ES-I3 (cell line): Measurements from ENCODE around the gene RNF168.
"Not testable (repeated sequence)": the region's sequence is repeated elsewhere in the genome, so short reads cannot be mapped to it uniquely, and the experiment has no call there.

ENCODE experiments used
- H3K36me3 ChIP-seq: 2 replicates; pipeline ENCODE4 v1.6.1; 2013; ENCODE audit warnings: mild to moderate bottlenecking, low read length, control low read depth, moderate library complexity; ENCODE audit not compliant: insufficient read depth
- H3K4me1 ChIP-seq: 2 replicates; pipeline ENCODE4 v1.6.1; 2013; ENCODE audit warnings: mild to moderate bottlenecking, control low read depth, low read length; ENCODE audit not compliant: insufficient read depth
- H3K9ac ChIP-seq: 2 replicates; pipeline ENCODE4 v1.6.1; 2013; ENCODE audit warnings: low read depth, mild to moderate bottlenecking, low read length, moderate library complexity
- H3K9me3 ChIP-seq: 2 replicates; pipeline ENCODE4 v1.6.1; 2013; ENCODE audit warnings: mild to moderate bottlenecking, low read length, moderate library complexity; ENCODE audit not compliant: control insufficient read depth, insufficient read depth

RNF168 gene, protein sequence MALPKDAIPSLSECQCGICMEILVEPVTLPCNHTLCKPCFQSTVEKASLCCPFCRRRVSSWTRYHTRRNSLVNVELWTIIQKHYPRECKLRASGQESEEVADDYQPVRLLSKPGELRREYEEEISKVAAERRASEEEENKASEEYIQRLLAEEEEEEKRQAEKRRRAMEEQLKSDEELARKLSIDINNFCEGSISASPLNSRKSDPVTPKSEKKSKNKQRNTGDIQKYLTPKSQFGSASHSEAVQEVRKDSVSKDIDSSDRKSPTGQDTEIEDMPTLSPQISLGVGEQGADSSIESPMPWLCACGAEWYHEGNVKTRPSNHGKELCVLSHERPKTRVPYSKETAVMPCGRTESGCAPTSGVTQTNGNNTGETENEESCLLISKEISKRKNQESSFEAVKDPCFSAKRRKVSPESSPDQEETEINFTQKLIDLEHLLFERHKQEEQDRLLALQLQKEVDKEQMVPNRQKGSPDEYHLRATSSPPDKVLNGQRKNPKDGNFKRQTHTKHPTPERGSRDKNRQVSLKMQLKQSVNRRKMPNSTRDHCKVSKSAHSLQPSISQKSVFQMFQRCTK

DNA sequence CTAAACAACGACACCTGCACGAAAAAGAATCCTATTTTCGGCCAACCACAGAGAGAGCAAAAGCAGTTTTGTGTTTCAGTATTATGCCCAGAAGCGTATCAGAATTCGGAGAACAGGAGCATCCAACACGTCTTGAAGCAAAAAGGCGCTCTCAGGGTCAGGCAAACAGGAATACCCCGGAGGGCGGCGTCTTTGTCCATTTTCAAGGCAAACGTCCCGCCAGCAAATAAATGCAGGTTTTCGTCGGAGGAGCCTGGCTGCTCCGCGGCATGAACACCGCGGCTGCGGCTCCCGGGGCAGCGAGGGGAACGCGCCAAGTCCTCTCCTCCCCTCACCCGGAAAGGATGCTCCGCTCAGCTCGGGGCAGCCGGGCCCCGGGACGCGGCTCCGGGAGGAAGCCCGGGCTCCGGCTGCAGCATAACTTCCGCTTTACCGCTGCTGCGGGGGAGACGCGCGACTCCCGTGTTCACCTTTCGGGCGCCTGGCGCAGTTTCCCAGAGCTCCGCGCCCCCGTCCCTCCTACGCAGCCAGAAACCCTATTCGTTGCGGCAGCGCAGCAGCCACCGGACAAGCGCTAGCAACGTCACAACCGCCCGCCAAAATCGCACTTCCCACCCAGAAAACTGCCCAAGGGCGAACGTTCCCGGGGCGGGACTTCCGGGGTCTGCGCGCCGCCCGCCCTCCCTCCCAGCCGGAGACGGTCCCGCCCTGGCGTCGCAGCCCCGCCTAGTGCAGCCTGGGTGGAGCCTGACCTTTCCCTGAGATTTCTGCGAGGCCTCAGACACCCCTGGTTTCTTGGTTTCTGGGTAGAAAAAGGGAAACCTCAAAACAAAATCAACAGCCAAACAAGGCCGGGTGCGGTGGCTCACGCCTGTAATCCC lies at the start of gene RNF168:
TSS of gene RNF168 (minus strand) at position 573 of the 881 bp plus-strand sequence. CDS start 595 bp downstream, outside the sequence.
- H3K9ac ChIP-seq: peak within 1 kb of the TSS; percentile 95
- no peaks in the 10 kb centered on the region; the same call in 1 of the 2 replicates for H3K36me3 ChIP-seq
- peaks cover 11% of the 10 kb centered on the region; the same call in 1 of the 2 replicates for H3K9me3 ChIP-seq
- peaks cover 12% of the 10 kb centered on the region; the same call in 1 of the 2 replicates for H3K4me1 ChIP-seq

DNA sequence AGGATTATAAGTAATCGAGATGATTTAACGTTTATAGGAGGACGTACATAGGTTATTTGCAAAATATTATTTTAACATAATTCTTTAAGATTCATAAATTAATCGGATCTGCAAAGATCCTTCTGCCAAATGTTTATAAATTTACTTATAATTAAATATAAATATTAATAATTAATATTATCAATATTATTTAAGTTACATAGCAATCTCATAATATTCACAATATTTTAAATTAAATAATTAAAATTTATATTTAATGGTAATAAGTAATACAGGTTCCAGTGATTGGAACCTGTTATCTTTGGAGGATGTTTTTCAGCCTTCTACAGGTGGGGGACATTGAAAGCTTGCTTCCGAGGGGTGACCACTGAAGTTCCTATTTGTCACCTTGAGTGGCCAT lies 48.7 kb upstream of the RNF168 start:
- Histone ChIP-seq H3K9ac (no peak overlapping the region), H3K4me1 (no peaks in the 10 kb centered on the region), H3K9me3 (0 out of 2 replicates have a peak, but pooled peaks cover 5% of the 10 kb centered on the region), H3K36me3 (no peaks in the 10 kb centered on the region; the same call in 1 of the 2 replicates)

DNA sequence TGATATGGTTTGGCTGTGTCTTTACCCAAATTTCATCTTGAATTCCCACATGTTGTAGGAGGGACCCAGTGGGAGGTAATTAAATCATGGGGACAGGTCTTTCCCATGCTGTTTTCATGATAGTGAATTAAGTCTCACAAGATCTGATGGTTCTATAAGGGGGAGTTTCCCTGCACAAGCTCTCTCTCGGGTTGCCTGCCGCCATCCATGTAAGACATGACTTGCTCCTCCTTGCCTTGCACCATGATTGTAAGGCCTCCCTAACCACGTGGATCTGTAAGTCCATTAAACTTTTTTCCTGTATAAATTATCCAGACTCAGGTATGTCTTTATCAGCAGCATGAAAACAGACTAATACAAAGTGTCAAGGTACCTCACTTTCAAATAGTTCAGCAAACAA lies 46.6 kb upstream of the RNF168 start:
- H3K9ac ChIP-seq, H3K36me3 ChIP-seq, H3K4me1 ChIP-seq, H3K9me3 ChIP-seq: not testable (repeated sequence)

DNA sequence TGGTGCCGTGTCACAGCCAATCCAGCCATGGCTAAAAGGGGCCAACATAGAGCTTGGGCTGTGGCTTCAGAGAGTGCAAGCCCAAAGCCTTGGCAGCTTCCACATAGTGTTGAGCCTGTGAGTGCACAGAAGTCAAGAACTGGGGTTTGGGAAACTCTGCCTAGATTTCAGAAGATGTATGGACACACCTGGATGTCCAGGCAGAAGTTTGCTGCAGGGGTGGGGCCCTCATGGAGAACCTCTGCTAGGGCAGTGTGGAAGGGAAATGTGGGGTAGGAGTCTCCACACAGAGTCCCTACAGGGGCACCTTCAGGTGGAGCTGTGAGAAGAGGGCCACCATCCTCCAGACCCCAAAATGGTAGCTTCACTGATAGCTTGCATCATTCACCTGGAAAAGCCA lies 45.7 kb upstream of the RNF168 start:
- not testable (repeated sequence) for H3K9me3 ChIP-seq, H3K9ac ChIP-seq, H3K4me1 ChIP-seq, H3K36me3 ChIP-seq

DNA sequence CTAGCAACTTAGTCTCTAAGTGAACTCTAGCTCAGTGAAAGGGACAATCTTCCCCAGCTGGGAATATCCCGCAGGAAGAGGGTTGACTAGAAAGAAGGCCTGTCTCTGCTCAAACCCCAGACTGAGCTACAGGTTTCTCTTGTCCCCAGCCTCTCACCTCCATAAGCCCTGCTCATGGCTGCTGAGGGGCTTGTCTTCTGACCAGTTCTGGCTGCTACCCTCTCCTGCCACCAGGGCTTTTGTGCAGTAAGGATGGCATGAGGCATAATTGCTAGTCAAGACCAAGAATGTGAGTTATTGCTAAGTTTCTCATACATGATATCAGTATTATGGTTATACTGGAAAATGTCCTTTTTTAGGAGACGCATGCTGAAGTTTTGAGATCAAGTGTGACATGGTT lies 43.5 kb upstream of the RNF168 start:
- Histone ChIP-seq H3K9ac (no peak overlapping the region), H3K36me3 (no peaks in the 10 kb centered on the region; the same call in 1 of the 2 replicates), H3K4me1 (no peaks in the 10 kb centered on the region), H3K9me3 (0 out of 2 replicates have a peak, but pooled peaks cover 5% of the 10 kb centered on the region)

DNA sequence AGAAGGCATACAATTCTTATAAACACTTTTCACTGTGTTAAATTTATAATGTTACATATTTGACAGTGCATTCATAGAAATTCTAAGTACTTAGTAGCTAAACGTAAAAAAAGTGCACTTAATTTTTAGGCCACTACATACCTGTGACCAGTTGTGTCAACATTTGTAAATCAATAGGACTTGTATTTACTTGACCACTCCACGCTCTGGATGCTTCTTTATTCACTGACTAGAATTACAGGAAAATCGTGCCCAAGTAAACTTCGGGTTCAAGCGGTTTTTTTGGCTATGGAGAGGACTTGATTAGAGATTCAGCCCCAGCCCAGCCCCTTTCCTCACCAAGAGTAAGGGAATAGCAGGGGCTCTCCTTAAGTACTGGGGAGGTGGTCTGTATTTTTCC lies 43.0 kb upstream of the RNF168 start:
- Histone ChIP-seq H3K4me1 (no peaks in the 10 kb centered on the region), H3K9ac (no peak overlapping the region), H3K36me3 (no peaks in the 10 kb centered on the region; the same call in 1 of the 2 replicates), H3K9me3 (0 out of 2 replicates have a peak, but pooled peaks cover 5% of the 10 kb centered on the region)

DNA sequence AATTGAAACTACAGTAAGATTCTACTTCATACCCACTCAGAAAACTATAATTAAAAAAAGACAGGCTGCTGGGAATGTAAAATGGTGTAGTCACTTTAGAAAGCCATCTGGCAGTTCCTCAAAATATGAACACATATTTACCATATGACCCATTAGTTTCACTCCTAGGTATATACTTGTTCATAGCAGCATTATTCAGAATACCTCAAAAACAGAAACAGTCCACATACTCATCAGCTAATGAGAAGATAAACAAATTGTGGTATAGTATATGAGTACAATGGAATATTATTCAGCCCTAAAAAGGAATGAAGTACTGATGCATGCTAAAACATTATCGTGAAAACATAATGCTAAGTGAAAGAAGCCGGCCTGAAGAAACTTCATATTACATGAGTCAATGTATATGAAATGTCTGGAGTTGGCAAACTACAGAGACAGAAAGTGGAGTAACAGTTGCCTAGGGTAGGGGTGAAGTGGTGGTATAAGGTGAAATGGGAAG lies 41.0 kb upstream of the RNF168 start:
- no peaks in the 10 kb centered on the region for H3K4me1 ChIP-seq

DNA sequence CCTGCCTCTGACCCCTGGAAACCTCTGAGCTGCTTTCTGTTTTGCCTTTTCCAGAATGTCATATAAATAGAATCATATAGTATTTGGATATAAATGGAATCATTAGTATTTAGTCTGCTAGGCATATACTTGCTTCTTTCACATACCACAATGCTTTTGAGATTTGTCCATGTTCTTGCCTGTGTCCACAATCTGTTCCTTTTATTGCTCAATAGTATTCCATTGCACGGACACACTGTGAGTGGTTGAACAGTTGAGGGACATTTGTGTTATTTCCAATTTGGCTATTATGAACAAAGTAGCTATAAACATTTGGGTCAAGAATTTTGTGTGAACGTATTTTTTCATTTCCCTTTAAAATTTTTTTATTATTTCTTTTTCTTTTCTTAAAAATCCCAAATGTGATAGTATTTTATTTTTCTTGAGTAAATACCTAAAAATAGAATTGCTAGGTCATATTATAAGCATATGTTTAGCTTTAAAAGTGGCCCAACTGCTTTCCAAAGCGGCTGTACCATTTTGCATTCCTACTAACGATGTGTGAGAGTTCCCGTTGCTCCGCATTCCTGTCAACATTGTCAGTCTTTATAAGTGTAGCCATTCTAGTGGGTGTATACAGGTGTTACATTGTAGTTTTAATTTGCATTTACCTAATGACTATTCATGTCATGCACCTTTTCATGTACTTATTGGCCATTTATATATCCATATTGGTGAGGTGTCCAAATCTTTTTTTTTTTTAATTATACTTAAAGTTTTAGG lies 38.3 kb upstream of the RNF168 start:
- no peaks in the 10 kb centered on the region for H3K4me1 ChIP-seq
- no peak overlapping the region for H3K9ac ChIP-seq
- H3K9me3 ChIP-seq: no peaks in the 10 kb centered on the region
- no peaks in the 10 kb centered on the region for H3K36me3 ChIP-seq

More for the DNA sequence above, 41.0 kb upstream of the RNF168 start:
- H3K9me3 ChIP-seq: no peaks in the 10 kb centered on the region
- H3K36me3 ChIP-seq: no peaks in the 10 kb centered on the region; the same call in 1 of the 2 replicates
- H3K9ac ChIP-seq: no peak overlapping the region

DNA sequence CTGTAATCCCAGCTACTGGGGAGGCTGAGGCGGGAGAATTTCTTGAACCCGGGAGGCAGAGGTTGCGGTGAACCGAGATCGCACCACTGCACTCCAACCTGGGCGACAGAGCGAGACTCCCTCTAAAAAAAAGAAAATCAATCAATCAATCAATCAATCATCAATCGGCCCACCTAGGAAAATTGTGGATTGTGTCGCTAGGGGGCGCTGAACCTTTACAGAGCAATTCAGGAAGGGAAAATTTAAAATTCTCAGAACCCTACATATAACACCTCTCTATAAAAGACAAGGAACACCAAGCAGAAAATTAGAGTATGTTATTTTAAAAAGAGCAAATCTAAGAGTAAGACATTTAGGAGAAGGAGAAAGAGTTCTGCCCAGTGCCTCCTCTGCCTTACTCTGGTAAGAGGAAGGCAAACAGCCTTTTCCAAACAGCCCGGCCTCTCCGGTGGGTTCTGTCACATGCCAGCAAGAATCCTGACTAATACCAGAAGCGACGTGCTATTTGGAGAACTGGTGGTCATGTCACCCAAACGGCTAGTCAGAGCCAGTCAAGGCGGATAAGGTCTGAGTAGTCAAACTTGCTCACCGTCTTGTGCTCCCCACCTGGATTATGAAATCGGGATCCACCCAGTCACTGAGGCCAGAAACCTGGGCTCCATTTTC lies 33.9 kb upstream of the RNF168 start:
- Histone ChIP-seq H3K9me3 (no peaks in the 10 kb centered on the region), H3K9ac (no peak overlapping the region), H3K4me1 (no peaks in the 10 kb centered on the region), H3K36me3 (no peaks in the 10 kb centered on the region)

DNA sequence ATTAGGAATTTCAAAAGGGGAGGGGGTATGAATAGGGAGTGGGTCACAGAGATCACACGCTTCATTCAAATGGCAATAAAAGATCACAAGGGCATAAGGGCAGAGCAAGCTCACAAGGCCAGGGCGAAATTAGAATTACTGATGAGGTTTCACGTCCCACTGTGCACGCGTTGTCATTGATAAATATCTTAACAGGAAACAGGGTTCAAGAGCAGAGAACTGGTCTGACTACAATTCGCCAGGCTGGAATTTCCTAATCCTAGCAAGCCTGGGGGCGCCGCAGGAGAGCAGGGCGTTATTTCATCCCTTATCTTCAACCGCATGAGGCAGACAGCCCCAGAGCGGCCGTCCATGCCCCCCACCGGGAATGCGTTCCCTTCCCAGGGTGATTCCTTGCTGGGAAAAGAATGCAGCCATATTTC lies 29.7 kb upstream of the RNF168 start:
- Histone ChIP-seq H3K4me1 (no peaks in the 10 kb centered on the region), H3K9ac (no peak overlapping the region), H3K9me3 (no peaks in the 10 kb centered on the region), H3K36me3 (no peaks in the 10 kb centered on the region)

DNA sequence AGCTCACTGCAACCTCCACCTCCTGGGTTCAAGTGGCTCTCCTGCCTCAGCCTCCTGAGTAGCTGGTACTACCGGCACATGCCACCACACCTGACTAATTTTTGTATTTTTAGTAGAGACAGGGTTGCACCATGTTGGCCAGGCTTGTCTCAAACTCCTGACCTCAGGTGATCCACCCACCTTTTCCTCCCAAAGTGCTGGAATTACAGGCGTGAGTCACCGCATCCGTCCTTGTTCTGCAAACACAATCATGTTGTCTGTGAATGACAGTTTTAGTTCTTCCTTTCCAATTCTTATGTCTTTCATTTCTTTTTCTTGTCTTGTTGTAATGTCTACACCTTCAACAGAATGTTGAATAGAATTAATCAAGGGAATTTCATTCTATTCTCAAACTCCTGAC lies 27.9 kb upstream of the RNF168 start:
- H3K9me3 ChIP-seq: no peaks in the 10 kb centered on the region
- no peaks in the 10 kb centered on the region for H3K36me3 ChIP-seq
- no peak overlapping the region for H3K9ac ChIP-seq
- no peaks in the 10 kb centered on the region for H3K4me1 ChIP-seq

DNA sequence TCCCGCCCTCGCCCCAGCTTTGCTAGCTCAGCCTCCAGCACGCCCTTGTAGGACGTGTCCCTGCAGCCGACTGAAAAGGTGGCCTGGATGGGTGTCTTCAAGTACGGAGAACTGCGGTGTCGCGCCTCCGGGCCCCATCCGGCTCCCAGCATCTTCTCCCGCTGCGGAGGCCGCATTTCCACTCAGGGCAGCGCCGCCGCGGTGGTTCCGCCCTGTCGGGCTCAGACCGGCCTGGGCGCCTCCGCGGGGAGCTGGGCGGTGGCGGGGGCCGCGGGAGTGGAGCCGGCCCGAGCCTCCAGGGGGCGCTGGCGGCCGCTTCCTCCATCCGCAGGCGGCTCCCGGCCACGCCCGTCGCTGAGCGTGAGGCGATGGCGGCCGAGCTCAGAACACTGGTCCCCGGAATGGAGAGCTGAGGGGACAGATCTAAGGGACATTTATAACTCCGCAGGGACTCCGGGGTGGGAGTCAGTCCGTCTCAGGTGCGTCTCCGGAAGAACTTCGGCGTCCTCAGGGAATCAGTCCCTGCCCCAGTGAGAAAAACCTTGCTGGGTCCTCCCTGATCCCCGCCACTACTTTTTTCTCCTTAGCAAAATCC lies 25.2 kb upstream of the RNF168 start:
- no peaks in the 10 kb centered on the region for H3K36me3 ChIP-seq
- H3K4me1 ChIP-seq: no peaks in the 10 kb centered on the region
- peak overlapping the region; percentile 60; the same call in 1 of the 2 replicates for H3K9ac ChIP-seq
- H3K9me3 ChIP-seq: no peaks in the 10 kb centered on the region

DNA sequence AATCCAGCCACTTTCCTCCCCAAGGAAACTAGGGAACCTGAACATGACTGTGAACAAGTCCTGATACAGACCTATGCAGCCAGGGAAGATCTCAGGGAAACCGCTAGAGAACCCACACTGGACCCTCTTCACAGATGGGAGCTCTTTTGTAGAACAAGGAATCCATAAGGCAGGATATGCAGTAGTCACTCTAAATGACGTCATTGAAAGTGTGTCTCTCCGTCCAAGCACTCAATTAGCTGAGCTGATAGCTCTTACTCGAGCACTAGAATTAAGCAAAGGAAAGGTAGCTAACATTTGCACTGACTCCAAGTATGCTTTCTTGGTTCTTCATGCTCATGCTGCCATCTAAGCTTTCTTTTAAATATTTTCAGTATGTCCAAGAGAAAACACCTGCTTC lies 21.6 kb upstream of the RNF168 start:
- Histone ChIP-seq H3K9me3 (0 out of 2 replicates have a peak, but pooled peaks cover 6% of the 10 kb centered on the region), H3K36me3 (no peaks in the 10 kb centered on the region), H3K4me1 (no peaks in the 10 kb centered on the region), H3K9ac (no peak overlapping the region)
